Measurements from ENCODE around the gene CDK7. TPM values are rescaled to one million over a fixed set of nuclear protein-coding genes. Genes with fewer than 3 reads are reported as not detected.

The CDK7 gene
- 43.9 and 67.9 TPM in 2 replicates for total RNA-seq (2014; rRNA removed; shearing (Covaris generic))

GRCh38 chr5:69234457-69235268 lies at the start of gene CDK7:
Gene CDK7 (plus strand): TSS chr5:69234886. CDS start chr5:69234976, 90 bp downstream.
- Histone ChIP-seq H3K4me3 (ENCODE audit: insufficient read depth, low read depth, low read length) (peak within 1 kb of the TSS; percentile 97), H3K36me3 (replicated peaks; ENCODE audit: control insufficient read depth, insufficient read depth, low read length) (peaks cover 1% of the 10 kb centered on the region), H3K27me3 (ENCODE audit: control insufficient read depth, insufficient read depth, low read length) (no peaks in the 10 kb centered on the region)
- peak; percentile 93 for DNase-seq

- no peak for DNase-seq
- Histone ChIP-seq H3K4me3 (ENCODE audit: insufficient read depth, low read depth, low read length) (no peak overlapping the region), H3K36me3 (replicated peaks; ENCODE audit: control insufficient read depth, insufficient read depth, low read length) (peaks cover 3% of the 10 kb centered on the region), H3K27me3 (ENCODE audit: control insufficient read depth, insufficient read depth, low read length) (no peaks in the 10 kb centered on the region)
Measured at GRCh38 chr5:69187342-69187741, 47.3 kb upstream of the CDK7 start.

DNA sequence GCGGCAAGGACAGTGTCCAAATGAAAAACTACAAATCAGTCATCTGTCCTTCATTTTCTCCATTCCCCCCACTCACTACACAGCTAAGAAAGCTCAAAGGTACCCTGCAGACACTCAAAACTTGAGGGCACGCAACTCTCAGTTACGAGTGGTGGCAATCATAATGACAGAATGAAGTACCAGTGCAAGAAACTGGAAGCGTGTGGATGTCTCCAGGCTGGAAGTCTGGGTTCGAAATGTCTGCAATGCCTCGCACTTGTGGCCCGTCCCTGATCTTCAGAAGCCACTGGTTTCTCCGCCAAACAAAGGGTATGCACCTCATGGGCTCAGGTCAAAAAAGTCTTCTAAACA lies 45.9 kb upstream of the CDK7 start:
- peak overlapping the region; percentile 93 for H3K4me3 ChIP-seq (ENCODE audit: insufficient read depth, low read depth, low read length)
- H3K27me3 ChIP-seq (ENCODE audit: control insufficient read depth, insufficient read depth, low read length) = no peaks in the 10 kb centered on the region
- no peak for DNase-seq
- H3K36me3 ChIP-seq (replicated peaks; ENCODE audit: control insufficient read depth, insufficient read depth, low read length) = peaks cover 9% of the 10 kb centered on the region

DNA sequence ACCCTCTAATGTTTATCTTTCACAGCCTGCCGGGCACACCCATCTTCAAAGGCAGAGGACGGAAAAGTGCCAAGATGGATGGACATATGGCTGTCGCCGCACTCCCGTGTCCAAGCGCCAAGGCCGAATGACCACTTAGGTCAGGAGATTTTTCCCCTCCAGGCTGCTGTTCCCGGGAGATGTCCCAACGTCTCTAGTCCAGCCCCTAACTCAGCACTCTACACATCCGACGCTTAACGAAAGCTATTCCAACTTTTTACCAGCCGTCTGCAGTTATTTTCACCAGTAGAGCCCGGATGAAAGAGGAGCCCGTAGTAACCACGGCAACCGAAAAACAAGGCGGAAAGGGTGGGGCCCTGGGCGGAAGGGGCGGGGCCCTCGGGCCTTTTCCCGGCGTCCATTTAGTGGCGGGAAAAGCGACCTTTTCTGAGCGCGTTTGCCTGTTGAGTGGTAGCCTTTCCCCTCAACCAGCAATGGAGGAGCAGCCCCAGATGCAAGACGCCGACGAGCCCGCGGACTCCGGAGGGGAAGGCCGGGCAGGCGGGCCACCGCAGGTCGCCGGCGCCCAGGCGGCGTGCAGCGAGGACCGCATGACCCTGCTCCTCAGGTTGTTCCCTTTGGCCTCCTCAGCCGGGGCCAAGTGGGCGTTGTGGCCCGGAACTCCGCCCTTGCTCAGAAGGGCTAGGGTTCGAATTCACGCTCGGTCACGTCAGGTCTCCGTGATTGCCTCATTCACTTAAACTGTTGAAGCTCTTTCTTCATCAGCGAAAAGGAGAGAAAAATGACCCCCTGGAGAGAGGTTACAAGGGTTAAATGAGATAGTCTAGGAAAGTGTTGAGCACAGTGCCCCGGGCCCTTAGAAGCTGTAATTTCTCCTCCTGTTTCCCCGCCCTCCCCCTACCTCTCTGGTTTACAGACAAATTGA lies 45.3 kb upstream of the CDK7 start, which contains the start of gene CENPH:
Gene CENPH (plus strand): TSS at position 422 of the 925 bp plus-strand sequence. CDS start 52 bp downstream, at position 474.
- Histone ChIP-seq H3K36me3 (replicated peaks; ENCODE audit: control insufficient read depth, insufficient read depth, low read length) (peaks cover 13% of the 10 kb centered on the region), H3K4me3 (ENCODE audit: insufficient read depth, low read depth, low read length) (peak within 1 kb of the TSS; percentile 93), H3K27me3 (ENCODE audit: control insufficient read depth, insufficient read depth, low read length) (no peaks in the 10 kb centered on the region)
- peak; percentile 91 for DNase-seq

- no peak for DNase-seq
- Histone ChIP-seq H3K36me3 (replicated peaks; ENCODE audit: control insufficient read depth, insufficient read depth, low read length) (peaks cover 27% of the 10 kb centered on the region), H3K4me3 (ENCODE audit: insufficient read depth, low read depth, low read length) (no peak overlapping the region), H3K27me3 (ENCODE audit: control insufficient read depth, insufficient read depth, low read length) (no peaks in the 10 kb centered on the region)
Measured at GRCh38 chr5:69202497-69202896, 32.2 kb upstream of the CDK7 start.

DNA sequence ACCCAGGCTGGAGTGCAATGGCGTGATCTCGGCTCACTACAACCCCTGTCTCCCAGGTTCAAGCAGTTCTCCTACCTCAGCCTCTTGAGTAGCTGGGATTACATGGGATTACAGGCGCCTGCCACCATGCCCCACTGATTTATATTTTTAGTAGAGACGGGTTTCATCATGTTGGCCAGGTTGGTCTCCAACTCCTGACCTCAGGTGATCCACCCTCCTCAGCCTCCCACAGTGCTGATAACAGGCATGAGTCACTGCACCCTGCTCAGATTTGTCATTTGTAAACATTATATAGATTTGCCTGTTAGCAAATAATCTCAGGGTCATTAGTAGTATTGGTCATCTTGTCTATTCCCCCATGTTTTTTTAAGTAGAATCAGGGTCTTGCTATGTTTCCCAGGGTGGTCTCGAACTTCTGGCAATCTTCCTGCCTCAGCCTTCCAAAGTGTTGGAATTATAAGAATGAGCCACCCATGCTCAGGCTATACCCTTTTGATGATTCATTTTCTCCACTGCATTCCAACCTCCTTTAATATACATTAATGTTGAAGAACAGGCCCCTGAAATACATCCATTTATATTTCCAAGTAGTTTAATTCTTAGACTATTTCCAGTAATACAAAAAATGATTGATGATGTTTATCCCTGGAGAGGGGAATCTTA lies 28.0 kb upstream of the CDK7 start:
- Histone ChIP-seq H3K27me3 (ENCODE audit: control insufficient read depth, insufficient read depth, low read length) (no peaks in the 10 kb centered on the region), H3K36me3 (replicated peaks; ENCODE audit: control insufficient read depth, insufficient read depth, low read length) (peaks cover 16% of the 10 kb centered on the region), H3K4me3 (ENCODE audit: insufficient read depth, low read depth, low read length) (no peak overlapping the region)
- no peak for DNase-seq

- H3K27me3 ChIP-seq (ENCODE audit: control insufficient read depth, insufficient read depth, low read length) = no peaks in the 10 kb centered on the region
- no peak for DNase-seq
- H3K36me3 ChIP-seq (replicated peaks; ENCODE audit: control insufficient read depth, insufficient read depth, low read length) = peaks cover 12% of the 10 kb centered on the region
- no peak overlapping the region for H3K4me3 ChIP-seq (ENCODE audit: insufficient read depth, low read depth, low read length)
Measured at GRCh38 chr5:69209602-69210001, 25.1 kb upstream of the CDK7 start.

DNA sequence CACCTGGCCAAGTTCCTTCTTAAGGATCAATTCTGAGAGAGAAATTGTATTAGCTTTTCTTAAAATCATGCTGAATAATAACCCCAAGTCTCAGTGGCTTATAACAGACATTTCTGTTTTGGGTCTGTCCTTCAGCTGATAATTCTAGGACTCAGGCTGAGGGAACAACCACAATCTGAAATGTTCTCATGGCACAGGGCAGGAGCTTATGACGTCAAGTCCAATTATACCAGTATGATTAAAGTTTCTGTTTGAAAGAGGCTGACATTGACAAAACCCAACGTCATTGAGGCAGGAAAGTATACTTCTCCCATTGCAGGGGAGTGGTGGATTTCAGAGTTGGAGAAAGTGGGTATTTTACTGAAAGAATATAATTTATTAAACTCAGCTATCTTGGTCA lies 23.5 kb upstream of the CDK7 start:
- Histone ChIP-seq H3K36me3 (replicated peaks; ENCODE audit: control insufficient read depth, insufficient read depth, low read length) (peaks cover 10% of the 10 kb centered on the region), H3K4me3 (ENCODE audit: insufficient read depth, low read depth, low read length) (no peak overlapping the region), H3K27me3 (ENCODE audit: control insufficient read depth, insufficient read depth, low read length) (no peaks in the 10 kb centered on the region)
- no peak for DNase-seq

DNA sequence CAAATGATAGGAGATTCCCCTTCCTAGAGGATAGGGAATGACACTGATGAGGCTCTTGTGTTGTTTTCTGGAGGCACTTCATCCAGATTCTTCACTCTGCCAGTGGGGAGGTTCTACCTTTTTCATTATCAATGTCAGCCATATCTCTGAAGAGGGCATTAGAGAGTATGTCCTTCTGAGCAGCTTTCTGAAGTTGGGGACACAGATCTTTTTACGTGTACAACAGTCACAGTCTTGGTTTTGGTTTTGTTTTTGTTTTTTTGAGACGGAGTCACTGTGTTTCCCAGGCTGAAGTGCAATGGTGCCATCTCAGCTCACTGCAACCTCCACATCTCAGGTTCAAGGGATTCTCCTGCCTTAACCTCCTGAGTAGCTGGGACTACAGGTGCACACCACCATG lies 22.7 kb upstream of the CDK7 start:
- DNase-seq = no peak
- H3K4me3 ChIP-seq (ENCODE audit: insufficient read depth, low read depth, low read length) = no peak overlapping the region
- peaks cover 9% of the 10 kb centered on the region for H3K36me3 ChIP-seq (replicated peaks; ENCODE audit: control insufficient read depth, insufficient read depth, low read length)
- no peaks in the 10 kb centered on the region for H3K27me3 ChIP-seq (ENCODE audit: control insufficient read depth, insufficient read depth, low read length)

- Histone ChIP-seq H3K27me3 (ENCODE audit: control insufficient read depth, insufficient read depth, low read length) (no peaks in the 10 kb centered on the region), H3K36me3 (replicated peaks; ENCODE audit: control insufficient read depth, insufficient read depth, low read length) (peaks cover 5% of the 10 kb centered on the region), H3K4me3 (ENCODE audit: insufficient read depth, low read depth, low read length) (no peak overlapping the region)
- no peak for DNase-seq
Measured at GRCh38 chr5:69213513-69214215, 21.0 kb upstream of the CDK7 start.

GRCh38 chr5:69217151-69217511 lies 17.6 kb upstream of the CDK7 start:
- H3K36me3 ChIP-seq (replicated peaks; ENCODE audit: control insufficient read depth, insufficient read depth, low read length) = no peaks in the 10 kb centered on the region; the same call in 1 of the 2 replicates
- DNase-seq = no peak
- H3K4me3 ChIP-seq (ENCODE audit: insufficient read depth, low read depth, low read length) = no peak overlapping the region
- no peaks in the 10 kb centered on the region for H3K27me3 ChIP-seq (ENCODE audit: control insufficient read depth, insufficient read depth, low read length)

DNA sequence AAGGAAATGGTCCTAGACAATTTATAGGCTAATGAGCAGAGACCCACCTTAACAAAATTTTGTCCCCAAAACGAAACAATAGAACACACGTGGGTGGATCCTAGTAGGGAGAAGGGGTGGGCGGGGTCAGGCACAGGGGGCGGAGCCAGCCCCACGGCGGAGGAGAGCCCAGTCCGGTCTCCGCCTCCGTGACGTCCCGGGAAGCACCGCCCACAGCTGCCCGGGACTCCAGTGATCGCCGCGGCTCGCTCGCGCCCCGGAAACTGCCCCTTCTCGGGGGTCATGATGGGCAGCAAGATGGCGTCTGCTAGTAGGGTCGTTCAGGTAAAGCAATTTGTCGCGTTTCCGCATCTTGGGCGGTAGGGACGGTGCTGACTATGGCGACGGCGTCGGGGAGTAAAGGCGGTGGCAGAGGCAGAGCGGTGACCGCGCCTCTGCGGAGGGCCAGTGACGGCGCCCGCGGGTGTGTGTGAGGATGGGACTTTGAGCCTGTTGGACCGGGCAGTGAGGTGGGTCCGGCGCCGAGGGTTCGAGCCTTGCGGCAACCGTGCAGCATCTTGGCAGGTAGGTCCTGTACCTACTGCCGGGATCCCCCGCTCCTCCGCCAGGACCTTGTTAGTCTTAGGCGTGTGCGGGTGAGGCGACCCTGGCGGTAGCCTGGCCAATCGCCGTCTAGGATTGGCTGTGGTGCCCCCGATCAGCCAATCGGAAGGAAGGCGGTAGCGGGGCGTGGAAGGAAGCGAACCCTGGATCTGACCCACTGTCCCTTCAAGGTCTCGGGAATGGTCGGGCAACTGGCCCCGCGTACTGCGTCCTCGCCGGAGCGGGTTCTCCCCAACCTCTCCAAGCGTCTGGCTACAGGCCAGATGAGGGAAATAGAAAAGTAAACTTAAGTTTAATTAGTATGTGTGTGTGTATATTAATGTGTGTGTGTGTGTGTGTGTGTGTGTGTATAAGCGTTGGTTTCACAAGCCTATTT lies 16.8 kb upstream of the CDK7 start:
- DNase-seq = peak; percentile 97
- H3K36me3 ChIP-seq (replicated peaks; ENCODE audit: control insufficient read depth, insufficient read depth, low read length) = no peaks in the 10 kb centered on the region; the same call in 1 of the 2 replicates
- H3K4me3 ChIP-seq (ENCODE audit: insufficient read depth, low read depth, low read length) = peak overlapping the region; percentile 100
- no peaks in the 10 kb centered on the region for H3K27me3 ChIP-seq (ENCODE audit: control insufficient read depth, insufficient read depth, low read length)

DNA sequence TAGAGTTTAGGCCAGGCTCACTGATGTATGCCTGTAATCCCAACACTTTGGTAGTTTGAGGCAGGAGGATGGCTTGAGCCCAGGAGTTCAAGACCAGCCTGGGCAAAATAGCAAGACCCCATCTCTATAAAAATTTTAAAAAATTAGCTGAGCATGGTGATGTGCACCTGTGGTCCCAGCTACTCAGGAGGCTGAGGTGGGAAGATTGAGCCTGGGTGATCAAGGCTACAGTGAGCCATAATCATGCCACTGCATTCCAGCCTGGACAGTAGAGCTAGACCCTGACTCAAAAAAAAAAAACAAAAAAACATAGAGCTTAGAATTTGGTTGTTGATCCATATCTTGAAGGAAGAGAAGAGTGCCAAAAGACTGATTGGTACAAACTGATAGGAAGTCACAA lies 14.7 kb upstream of the CDK7 start:
- no peak for DNase-seq
- no peak overlapping the region for H3K4me3 ChIP-seq (ENCODE audit: insufficient read depth, low read depth, low read length)

More for the DNA sequence above, 14.7 kb upstream of the CDK7 start:
- Histone ChIP-seq H3K27me3 (ENCODE audit: control insufficient read depth, insufficient read depth, low read length) (no peaks in the 10 kb centered on the region), H3K36me3 (replicated peaks; ENCODE audit: control insufficient read depth, insufficient read depth, low read length) (no peaks in the 10 kb centered on the region)

Measured in H7 (cell line).